Astrocyte (in vitro differentiated cells and primary cell): ENCODE results near the gene TFB1M.

Source experiments
- CTCF ChIP-seq: IDR thresholded peaks from 2 replicates; pipeline ENCODE4 v1.5.1; 2011; ENCODE audit warnings: low read depth, mild to moderate bottlenecking, inconsistent platforms, low read length, moderate library complexity; ENCODE audit not compliant: insufficient read depth
- EZH2 ChIP-seq: IDR thresholded peaks from 2 replicates; pipeline ENCODE4 v1.6.1; 2012; ENCODE audit warnings: mild to moderate bottlenecking, low read length, inconsistent platforms; ENCODE audit not compliant: insufficient read depth

GRCh38 chr6:155267411-155267810, 46.9 kb downstream of the TFB1M start:
- TF ChIP-seq CTCF (no peak), EZH2 (no peak)
